HG02642 (cell line): ENCODE data around the gene DDHD1.
A peak's percentile ranks its signal among the peaks of the same experiment; 100 is the strongest.
"Not testable (repeated sequence)": the region's sequence is repeated elsewhere in the genome, so short reads cannot be mapped to it uniquely, and the experiment has no call there.

Source experiments
- ATAC-seq: cut with Tn5 transposase; IDR thresholded peaks from one replicate; pipeline ENCODE4 v1.9.1; 2021; ENCODE audit warnings: mild to moderate bottlenecking; ENCODE audit not compliant: unreplicated experiment, poor library complexity

DDHD1 gene

DNA sequence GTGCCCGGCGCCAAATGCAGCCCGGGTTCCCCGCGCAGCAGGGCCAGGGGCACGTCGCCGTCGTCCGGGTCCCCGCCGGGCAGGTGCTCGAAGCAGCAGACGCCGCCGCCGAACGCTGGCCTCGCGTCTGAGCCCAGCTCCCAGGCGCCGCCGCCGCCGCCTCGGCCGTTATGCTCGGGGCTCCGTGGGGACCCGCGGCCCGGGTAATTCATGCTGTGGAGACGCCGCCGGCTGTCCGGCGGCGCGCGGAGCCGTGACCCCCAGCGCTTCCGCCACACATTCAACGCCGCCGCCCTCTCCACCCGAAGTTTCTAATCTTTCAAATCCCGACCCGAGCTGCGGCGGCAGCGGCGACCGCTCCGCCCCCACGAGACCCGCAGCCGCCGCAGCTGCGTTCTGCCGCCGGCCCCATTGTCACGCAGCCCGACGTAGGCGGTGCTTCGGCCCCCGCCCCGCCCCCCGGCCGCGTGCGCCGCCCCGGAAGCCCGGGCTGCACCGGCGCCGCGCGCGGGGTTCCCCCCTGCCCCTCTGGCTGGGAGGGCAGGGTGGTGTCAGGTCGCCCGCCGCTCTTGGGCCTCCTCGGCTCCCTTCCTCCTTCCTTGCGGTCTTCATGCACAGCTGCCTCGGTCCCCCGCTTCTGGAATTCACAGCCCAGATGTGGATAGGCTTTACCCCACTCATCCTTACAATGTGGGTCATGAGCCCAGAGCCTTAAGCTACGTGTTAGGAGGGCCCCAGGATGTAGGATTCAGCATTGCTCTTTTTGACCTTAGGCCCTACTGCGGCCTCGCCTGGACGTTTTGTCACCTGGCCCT is at the start of gene DDHD1:
TSS of gene DDHD1 (minus strand) at position 437 of the 815 bp plus-strand sequence. CDS start at position 212, 225 bp downstream.
- ATAC-seq, result peak; percentile 79

DNA sequence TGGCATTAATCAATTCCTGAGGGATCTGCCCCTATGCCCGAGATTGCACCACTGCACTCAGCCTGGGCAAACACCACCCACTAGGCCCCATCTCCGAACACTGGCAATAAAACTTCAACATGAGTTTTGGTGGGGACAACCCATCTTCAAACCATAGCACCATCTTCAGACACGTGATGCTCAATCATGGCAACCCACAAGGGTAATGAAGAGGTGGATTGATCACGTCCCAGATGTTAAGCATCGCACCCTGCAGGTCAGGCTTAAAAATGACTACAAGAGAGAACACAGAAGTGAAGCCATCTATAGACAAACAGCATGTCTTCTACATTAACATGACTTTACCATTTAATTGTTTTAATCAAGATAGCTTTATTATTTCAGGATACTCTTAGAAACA is 42.8 kb upstream of the DDHD1 start:
- no peak for ATAC-seq

DNA sequence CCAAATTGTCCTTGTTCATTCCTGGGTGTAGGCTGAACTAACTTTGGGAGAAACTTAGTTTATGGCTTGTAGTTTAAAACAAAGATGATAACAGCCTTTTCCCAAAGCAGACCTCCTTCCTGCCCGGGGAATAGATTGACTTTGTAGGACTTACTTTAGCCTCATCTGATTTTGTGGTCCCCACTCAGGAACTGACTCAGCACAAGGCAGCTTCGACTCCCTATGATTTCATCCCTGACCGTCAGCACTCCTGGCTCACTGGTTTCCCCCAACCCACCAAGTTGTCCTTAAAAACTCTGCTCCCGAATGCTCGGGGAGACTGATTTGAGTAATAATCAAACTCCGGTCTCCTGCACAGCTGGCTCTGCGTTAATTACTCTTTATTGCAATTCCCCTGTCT is 40.1 kb upstream of the DDHD1 start:
- ATAC-seq, result no peak

DNA sequence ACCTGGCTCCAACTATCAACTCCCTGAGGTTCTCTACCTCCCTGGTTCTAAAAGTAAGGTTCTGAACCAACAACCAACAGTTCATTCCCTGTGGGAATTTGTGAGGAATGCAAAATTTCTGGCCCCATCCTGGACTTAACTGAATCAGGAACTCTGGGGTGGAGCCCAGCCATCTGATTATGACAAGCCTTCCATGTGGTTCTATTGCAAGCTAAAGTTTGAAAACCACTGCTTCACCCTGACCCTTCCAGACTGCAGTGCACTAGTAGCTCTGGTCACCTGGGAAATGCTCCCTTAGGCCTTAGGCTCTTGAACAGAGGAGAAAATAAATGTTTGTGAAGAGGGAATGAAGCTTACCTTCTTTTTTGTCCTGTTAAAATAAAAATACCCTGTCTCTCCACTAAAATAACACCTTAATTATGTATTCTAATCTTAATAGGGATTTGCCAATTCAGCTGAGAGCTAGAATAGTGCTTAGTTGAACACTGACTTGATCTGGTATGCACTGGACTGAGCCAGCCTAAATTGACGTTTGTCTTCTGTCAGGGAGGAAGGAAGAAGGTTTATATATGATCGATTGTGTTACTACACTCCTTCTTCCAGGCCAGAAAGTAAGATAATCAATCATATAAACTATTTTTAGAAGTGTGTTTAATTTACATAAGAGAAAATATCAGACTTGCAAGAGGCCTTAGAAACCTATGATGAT is 39.1 kb upstream of the DDHD1 start:
- ATAC-seq, result no peak

DNA sequence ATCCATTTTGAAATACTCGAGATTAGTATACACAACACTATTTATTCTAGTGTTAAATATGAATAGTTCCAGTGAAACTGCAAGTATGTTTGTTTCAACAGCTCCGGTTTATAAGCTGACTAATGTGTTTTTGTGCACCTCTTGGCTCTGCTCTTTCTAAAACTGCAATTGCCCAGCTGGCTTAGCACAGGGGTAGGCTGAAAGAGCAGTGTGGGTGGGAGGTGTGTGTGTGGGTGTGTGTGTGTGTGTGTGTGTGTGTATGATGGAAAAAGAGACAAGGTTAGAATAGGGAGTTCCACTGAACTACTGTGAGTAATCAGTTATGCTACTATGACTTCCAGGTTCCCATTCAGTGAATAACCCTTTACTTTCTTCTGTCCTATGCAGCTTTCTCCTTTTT is 37.8 kb upstream of the DDHD1 start:
- ATAC-seq, result no peak

DNA sequence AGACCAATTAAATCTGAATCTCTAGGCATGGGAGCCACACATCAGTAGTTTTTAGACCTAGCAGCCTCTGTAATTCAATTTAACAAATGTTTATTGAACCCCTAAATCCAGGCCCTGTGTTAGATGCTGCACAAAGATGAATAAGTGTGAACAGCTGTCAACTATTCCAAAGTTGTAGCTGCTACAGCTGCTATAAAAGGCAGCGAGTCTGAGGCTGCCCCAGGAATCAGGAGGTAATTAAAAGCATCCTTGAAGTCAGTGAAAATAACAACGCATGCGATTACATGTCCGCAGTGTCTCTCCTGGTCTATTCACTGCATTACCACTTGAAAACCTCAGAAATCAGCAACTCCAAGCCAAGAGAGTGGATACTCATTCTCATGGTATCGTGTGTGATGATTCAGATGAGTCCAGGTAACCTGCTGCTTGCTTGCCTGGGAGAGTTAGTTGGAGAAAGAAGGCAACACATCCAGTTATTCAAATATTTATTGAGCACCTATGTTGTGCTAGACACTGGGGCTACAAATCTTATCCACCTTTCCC is 34.9 kb upstream of the DDHD1 start:
- no peak for ATAC-seq

DNA sequence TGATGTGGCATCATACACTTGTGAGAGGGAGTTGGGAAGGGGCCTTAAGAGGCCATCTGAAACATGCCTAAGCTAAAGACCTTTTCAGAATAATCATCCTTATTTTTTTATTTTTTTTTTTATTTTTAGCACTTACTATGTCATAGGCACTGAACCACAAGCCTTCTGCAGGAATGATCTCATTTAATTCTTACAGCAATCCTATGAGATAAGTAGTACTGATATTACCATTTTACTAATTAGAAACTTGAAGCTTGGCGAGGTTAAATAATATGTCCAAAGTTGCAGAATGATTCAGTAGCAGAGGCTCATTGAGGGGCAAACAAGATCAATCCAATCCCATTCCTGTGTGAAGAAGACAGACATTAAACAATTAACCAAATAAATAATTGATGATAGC is 33.4 kb upstream of the DDHD1 start:
- no peak for ATAC-seq

DNA sequence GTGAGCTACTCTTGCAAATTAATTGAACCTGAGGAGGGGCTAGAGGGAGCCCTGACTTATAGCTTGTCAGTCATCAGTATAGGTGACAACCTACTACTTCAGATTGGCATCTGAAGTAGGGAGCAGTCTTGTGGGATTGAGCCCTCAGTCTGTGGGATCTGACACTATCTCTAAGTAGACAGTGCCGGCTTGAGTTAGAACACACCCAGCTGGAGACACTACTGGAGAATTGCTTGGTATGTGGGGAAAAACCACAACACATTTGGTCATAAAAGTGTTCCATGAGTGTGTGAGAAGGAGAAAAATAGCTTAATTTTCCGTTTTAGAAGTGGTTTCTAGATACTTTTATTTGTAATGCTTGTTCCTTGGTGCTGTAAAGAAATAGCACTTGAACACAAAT is 30.5 kb upstream of the DDHD1 start:
- ATAC-seq, result no peak

DNA sequence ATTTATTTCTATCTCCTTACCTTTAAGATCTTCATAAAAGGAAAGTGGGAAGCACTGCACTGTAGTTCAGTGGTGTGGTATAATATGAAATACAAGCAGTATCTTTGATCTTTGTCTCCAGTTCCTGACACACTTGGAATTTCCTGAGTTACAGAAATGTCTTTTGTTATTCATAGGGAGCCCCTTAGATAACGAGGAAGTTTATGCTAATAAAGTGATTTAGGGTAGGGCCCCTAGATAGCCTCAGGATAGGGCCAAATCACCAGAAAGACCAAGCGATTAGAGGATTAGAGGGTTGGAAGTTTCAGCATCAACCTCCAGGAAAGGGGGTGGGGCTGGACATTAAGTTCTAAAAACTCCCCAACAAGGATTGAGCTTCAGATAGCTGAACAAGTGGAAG is 29.9 kb upstream of the DDHD1 start:
- no peak for ATAC-seq

DNA sequence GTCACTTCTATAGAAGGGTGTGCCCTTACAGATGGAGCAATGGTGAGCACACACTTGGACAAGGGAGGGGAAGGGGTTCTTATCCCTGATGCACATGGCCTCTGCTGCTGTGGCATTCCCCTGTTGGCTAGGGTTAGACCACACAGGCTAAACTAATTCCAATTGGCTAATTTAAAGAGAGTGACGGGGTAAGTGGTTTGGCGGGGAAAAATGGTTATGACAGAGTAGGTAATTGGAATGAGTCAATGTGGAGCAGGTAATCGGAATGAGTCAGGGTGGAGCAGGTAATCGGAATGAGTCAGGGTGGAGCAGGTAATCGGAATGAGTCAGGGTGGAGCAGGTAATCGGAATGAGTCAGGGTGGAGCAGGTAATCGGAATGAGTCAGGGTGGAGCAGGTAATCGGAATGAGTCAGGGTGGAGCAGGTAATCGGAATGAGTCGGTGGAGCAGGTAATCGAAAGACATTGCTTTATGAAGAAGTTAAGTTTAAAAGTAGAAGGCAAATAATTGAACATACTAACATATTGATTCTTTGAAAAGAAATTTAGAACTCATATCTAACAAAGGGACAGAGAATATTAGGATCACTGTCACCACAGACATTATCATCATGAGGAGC is 28.4 kb upstream of the DDHD1 start:
- ATAC-seq, result not testable (repeated sequence)

DNA sequence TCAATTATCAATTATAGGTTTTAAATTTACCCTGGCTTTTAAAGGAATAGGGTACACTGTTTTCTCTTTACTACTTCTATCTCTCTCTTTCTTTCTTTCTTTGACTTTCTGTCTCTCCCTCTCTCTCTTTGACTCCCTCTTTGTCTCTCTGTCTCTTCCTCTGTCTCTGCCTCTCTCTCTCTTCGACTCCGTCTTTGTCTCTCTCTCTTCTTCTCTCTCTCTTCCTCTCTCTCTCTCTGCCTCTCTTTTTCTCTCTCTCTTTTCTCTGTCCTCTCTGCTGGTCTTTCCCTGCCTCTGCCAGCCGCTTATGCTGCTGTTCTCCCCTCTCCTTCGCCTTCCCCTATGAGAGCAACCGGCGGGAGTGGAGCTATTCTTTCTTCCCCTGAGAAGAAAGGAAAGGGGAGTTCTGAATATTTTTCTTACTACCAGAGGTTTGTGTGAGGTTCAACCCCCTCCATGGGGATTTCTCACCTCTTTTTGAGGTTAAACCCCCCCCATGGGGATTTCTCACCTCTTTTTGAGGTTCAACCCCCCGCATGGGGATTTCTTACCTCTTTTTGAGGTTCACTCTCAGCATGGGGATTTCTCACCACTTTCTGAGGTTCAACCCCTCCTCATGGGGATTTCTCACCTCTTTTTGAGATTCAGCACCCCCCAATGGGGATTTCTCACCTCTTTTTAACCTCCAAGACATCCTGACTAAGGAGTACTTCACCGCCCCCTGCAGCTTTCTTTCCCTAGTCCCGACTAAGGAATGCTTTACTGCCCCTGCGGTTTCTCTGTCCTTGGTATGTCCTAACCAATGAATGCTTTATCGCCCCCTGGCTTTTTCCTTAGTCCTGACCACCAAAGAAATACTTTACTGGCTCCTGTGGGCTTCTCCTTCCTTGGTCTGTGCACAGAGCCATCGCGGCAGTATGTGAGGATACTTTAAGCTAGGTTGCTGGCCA is 27.4 kb upstream of the DDHD1 start:
- ATAC-seq, result no peak

DNA sequence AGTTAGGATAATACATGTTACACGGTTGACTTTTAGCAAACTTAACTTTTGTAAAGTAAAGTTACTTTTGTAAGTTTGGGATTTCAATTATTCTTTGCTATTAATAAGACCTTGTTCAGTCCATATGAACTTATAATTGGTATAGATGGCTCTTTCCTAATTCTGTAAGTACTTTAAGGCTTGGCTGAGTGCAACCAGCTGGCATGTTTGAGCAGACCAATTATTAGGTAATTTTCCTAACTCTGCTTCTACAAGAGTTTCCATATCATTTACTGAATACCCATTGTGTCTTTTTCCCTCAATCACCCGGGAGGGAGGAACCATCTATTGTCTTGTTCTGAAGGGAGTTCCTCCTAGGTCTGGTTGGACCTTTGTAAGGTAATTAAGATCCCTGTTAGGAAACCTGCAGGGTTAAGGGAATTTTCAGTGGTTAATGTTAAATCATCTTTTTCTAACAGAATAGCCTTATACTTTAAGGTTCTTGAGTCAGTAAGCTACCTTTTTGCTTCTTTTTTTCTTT is 26.4 kb upstream of the DDHD1 start:
- ATAC-seq, result not testable (repeated sequence)

DNA sequence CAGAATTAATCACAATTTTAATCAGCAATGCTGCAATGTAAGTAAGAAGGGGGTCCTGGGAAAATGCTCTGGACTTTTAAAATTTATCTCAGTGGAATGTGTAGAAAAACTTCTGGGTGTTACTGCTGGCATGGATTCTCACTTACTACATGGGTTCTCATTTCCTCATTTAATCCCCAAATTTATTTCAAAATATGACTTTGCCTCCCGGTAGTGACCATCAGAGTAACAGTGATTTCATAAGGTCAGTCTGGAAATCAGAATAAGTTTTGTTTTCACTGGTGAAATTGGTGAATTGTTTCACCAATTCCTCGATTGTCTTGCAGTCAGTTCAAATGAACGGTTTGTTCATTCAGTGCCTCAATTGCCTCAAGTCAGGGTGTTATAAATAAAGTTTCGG is 22.3 kb upstream of the DDHD1 start:
- no peak for ATAC-seq

DNA sequence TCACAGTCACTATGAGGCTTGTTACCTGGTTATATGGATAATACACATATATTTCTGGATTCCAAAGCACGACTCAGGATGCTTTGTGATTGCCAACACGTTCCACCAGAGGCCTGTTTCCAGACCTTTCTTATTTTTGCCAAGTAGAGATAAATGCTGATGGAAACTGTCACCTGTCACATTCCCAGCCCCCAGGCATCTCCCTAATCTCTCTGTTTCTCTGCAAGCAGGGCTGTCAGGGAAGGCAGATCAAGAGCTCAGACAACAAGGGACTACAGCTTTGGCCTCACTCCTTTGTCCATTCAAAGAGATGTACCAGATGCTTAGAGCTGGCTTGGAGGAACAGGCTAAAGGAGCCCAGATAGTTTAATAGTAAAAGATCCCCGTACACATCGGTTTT is 21.8 kb upstream of the DDHD1 start:
- ATAC-seq, result no peak

DNA sequence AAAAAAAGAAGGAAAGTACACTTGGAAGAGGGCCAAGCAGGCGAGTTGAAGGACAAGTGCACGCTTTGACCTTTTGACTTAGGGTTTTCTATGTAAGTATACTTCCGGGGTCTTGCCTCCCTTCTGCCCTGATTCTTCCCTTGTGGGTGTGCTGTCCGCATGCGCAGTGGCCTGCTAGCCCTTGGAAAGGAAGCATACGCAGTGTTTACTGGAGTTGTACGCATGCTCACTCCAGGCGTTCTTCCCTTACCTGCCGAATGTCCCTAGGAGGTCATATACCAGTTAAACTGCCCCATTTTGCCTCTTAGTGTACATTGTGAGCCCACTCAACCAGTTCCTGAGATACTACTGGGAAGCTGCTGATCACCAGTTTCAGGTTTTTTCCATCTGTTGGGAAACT is 15.7 kb upstream of the DDHD1 start:
- no peak for ATAC-seq

DNA sequence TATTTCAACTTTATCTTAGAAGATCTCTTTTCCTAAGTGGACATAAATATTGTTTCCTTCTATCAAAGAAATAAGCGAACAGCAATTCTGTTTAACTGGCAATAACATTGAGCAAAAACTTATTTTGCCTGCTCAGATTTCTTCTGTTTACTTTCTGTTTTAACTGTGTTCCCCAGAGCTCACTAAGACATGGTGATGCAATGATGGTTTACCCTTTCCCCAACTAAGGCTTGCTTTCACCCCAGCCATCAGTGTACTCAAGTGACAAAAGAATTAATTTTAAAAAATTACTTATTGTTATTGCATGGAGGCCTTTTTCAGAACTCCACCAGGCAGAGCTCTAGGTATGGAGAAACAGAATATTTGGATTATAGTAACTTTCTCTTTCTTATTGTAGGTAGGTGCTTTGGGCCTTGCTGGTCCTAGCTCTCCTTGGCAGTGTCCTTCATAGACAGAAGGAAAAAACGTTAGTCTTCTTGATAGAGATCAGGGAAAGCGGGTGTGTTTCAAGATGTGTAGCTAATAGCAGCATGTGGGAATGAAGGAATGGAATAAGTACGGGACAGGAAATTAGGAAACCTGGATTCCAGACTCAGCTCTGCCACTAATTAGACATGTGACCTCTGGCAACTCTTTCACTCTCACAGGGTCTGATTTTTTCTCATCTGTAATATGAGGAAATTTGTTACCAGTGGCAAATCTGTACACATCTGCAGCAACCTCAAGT is 14.6 kb upstream of the DDHD1 start:
- no peak for ATAC-seq

DNA sequence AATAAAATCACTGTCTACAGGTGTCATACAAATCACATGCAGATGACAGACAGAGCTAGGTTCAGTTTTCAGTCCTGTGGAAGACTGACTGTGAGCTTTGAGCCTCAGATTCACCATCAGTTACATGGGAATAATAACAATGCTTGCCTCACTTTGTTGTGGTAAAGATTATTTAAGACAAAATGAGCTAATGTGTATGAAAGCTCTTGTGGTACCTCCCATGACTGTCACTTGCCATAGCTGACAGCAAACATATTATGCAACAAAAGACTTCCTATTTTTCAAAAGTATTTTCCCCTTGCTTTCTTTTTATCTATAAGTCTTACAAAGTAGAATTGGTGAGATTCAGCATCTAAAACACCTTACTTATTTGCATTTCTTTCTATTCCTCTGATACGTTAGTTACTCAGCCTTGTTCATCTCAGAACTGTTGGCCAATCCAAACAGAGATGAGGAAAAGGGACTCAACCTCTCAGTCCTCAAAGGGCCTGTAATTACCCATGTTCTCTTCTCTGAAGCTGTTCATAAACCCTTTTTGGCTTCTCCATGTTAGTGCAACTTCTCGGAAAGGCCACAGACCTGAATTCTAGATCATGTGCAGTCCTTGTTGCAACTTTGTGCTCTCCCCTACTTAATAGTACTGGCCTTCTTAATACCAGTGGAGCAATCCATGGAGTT is 8.8 kb upstream of the DDHD1 start:
- ATAC-seq, result no peak

DNA sequence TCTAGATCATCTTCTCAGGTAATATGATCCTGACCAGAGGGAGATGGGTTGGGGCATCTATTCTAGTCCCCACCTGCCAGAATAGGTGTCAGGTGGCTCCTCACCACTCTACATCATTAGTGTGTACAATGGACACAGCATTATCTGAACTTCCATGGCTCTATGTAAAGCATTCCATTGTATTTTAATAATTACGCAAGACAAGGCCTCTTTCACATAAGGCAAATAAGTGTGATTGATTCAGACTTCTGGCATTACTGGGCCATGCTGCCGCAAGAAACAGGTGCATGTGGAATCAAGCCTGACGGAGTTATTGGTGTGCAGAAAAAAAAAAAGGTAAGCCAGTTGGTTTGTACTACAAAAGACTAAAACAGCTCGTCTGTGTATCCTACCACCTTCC is 3.1 kb upstream of the DDHD1 start:
- ATAC-seq, result no peak

DNA sequence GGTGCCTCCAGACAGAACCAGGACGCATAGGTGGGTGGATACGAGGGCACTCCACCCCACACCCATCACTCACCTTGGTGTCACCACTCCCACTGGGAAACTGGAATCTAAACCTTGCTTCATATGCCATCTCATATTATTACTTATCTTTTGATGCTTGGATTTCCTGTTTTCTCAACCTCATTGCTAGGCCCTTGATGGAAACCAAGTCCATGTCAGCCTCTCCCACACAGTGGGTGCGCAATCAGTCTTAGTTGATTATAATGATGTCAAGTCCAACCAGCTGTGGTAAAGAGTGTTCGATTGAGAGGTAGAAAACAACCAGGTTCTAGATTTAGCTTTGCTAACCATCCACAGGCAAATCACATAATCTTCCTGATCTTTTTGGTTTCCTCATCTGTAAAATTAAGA is 584 bp upstream of the DDHD1 start:
- ATAC-seq, result no peak
